NCI-H146 treated with DMSO at 0.1 percent for 48 hours (cell line): ENCODE results near the gene ADAMTS4.

Experiments used
- DNase-seq: peaks from one replicate; lab custom pipeline; 2025; ENCODE audit not compliant: unreplicated experiment; lab: John Stamatoyannopoulos, UW

ADAMTS4 gene

DNA sequence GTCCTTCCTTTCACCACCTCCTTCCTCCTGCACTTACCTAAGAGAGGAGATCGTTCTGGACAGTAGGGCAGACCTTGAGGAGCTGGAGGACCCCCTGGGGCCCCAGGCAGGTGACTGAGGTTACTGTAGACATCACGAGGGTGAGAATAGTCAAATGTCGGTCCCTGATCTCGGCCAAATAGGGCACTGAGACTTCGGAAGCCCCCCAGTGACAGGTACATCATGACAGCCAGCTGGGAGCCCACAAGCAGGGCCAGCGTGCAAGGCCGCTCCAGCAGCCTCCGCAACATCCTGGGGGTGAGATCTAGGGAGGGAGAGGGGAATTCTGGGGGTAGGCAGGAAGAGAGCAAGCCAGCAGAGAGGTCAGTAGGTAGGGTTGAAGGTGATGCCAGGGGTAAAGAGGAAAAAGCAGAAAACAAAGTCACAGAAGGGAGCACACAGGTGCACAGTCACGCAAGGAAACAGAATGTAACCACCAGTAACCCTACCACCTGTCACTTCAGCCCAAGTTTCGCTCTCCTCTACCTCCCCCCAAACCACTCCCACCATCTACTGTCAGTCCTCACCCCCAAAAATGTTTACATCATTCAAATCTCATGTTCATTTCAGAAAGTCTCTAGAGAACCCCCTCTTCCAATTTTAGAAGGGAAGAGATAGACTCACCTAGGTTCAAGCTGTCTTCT lies 22.9 kb downstream of the ADAMTS4 start:
- DNase-seq: no peak

DNA sequence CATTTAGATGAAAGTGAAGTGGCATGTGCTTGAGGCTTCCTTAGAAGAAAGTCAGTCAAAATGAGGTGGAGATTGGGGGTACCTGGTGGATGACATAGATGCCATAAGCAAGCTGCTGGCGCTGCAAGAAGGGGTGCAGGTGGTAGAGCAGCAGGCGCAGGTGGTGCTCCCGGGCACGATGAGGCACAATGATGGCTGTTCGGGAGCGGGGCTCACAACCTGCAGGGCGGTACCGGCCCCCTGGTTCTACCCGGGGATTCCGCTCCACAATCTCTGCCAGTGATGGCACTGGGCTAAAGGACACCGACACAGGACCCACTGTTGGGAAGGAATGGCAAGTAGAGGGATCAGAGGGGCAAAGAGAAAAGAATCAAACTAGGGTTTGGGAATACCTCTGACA lies 23.9 kb downstream of the ADAMTS4 start:
- DNase-seq: no peak

DNA sequence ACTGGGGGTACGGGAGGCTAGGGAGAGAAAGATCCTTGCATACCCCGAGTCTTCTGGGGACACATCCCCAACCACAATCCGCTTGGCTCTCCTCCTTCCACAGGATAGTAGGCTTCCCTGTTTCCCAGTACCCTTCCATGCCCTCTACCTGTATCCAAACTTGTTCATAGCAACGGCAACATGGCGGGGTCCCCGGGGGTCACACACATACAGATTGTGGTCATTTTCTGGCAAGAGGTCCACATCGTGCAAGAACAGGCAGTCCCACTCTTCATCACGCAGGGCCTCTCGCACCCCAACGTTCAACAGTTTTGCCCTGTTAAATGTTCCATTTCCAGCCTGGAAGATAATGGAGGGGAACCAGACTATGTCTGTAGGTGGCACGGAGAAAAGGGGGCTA lies 25.1 kb downstream of the ADAMTS4 start:
- DNase-seq: no peak

DNA sequence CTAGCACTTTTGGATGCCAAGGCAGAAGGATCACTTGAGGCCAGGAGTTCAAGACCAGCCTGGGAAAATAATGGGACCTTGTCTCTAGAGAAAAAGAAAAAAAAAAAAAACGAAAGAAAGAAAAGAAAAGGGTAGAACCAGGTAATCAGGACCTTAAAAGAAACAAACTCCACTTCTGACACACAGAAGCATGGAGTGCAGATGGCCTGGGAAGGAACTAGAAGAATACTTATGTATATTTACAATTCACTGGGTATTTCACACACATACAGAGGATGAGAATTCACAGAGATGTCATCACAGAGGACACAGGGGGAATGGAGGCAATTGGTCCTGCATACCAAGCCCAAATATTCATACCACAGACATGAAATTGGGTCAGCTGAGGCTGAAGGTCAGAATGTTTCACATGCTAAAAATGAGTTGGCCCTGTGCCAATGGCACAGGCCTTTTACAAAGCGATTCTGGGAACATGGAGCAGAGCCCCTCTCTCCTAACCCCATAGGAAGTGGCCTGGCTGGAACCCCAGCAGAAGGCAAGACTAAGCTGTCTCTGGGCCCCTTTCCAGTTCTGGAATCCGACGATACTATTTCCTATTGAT lies 26.0 kb downstream of the ADAMTS4 start:
- no peak for DNase-seq

DNA sequence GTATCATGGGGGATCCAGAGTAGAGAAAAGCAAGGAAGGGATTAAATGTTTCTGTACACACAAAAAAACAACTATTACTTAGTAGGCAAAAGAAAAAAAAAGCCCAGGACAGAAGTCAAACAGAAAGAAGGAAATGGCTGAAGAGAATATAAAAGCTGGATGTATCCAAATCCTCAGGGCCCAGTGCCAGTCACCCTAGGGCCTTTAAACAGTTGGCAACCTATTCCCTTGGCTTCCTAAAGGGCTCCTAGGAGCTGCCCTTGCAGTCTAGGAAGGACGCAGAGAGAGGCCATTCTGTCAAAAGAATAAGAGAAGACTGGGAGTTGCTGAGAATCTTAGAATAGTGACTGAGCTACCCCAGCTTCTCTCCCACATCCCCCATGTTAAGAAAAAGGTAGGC lies 26.5 kb downstream of the ADAMTS4 start:
- no peak for DNase-seq

DNA sequence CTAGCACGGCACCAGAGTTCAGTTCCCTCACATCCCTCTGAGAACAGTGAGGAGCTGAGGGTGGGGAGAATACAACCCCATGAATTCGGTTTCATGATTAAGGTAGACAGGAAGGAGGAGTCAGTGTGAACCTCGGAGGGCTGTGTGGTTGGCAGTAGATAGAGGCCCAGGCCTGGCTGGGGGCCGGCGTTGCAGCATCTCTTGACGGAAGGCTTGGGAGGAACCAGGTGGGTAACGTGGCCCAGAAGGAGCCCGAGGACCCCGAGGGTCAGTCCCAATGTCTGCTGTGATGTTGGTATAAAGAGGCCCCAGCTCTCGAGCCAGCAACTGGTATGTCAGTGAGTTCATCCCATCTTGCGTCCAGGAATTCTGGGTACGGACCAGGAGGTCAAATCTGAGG lies 27.2 kb downstream of the ADAMTS4 start:
- no peak for DNase-seq

DNA sequence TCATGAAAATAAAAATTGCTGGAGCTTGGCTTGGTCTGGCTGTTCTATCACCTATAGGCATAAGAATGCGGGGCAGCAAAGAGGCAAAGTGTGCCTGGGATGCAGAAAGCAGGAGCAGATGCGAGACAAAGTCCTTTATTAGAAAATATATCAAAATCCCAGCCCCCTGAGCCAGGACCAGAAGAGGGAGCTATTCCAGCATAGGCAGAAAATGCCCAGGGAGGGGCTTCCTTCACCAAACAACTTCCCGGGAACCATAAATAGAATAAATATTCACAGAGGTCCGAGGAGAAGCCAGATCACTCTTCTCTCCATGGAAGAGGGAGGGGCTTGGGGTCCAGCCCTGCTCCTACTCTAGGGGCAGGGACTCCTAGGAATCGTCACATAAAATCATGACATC lies 27.7 kb downstream of the ADAMTS4 start:
- DNase-seq: no peak

DNA sequence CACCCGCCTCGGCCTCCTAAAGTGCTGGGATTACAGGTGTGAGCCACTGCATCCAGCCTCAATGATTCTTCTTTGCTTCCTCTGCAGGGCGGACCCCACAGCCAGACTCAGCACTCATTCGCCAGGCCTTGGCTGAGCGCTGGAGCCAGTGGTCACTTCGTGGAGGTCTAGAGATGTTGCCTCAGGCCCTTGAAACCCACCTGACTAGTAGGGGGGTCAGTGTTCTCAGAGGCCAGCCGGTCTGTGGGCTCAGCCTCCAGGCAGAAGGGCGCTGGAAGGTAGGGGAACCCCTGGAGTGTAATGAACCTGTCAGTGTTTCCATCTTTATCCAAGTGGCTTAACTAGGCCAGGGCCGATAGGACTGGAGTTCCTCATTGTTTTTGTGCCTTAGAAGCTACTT lies 29.9 kb downstream of the ADAMTS4 start:
- no peak for DNase-seq

DNA sequence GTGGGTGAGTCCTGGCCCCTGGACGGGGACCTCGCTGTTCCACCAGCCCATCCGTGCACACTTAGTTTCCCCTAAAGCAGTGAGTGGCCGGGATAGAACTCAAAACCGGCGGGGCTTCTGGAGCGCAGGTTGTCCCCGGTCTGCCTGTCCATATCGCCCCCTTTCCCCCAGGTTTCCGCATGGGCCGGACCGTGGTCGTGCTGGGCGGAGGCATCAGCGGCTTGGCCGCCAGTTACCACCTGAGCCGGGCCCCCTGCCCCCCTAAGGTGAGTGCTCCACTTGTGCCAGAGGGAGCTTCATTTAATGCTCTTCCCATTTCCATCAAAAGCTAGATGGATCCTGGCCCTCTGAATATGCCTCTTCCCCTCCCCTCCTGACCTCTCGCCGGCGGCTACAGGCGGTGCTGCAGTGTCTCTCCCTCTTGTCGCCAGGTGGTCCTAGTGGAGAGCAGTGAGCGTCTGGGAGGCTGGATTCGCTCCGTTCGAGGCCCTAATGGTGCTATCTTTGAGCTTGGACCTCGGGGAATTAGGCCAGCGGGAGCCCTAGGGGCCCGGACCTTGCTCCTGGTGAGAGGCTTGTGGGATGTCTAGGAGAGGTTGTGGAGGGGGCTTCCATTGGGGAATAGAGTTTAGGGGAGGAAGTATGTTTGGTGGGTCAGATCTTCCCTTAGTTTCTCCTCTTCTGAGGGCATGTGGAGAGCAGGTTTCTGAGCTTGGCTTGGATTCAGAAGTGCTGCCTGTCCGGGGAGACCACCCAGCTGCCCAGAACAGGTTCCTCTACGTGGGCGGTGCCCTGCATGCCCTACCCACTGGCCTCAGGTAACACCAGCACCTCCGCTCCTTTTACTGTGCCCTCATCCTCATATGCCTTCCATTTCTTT lies 31.9 kb downstream of the ADAMTS4 start:
- peak; percentile 16 for DNase-seq

DNA sequence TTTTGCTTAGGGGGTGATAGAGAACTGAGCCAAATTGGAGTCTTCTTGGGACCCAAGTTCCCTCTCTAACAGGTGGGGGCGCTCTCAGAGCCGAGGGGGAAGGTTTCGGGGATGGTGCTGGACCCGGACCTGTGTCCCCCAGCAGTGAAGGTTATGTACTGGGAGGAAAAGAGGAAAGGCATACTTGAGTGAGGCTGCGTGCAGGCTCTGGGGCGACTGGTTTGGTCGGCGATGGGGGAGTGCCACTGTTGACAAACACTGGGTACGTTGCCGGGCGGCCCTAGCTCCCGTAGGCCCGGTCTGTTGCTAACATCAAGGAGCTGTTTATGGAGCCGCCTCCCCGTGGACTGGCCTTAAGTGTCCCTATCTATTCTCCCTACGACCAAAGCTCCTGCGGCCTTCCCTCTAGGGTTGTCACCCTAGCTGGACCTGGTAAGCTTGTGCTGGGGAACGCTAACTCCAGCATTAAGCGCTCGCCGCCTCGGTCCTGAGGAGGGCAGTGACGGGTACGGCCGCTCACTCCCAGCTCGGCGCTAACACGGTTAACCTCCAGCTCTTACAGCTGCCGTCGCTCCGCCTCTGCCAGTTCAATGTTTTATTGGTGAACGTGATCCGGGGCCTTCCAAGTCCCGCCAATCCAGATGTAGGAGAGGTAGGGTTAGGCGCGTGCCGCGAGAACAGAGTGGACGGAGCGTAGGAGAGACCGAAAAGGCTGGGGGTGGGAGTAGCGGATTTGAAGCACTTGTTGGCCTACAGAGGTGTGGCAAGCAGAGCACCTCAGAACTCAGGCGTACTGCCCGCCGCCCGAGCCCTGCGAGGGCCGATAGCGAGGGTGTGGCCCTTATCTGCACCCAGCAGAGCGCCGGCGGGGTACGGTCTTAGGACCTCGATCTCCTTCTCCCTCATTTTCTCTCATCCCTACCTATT lies 32.8 kb downstream of the ADAMTS4 start, which contains the start of gene PPOX:
TSS of gene PPOX (plus strand) at position 685 of the 927 bp plus-strand sequence. CDS start 422 bp downstream, outside the sequence.
- DNase-seq: peak; percentile 97

DNA sequence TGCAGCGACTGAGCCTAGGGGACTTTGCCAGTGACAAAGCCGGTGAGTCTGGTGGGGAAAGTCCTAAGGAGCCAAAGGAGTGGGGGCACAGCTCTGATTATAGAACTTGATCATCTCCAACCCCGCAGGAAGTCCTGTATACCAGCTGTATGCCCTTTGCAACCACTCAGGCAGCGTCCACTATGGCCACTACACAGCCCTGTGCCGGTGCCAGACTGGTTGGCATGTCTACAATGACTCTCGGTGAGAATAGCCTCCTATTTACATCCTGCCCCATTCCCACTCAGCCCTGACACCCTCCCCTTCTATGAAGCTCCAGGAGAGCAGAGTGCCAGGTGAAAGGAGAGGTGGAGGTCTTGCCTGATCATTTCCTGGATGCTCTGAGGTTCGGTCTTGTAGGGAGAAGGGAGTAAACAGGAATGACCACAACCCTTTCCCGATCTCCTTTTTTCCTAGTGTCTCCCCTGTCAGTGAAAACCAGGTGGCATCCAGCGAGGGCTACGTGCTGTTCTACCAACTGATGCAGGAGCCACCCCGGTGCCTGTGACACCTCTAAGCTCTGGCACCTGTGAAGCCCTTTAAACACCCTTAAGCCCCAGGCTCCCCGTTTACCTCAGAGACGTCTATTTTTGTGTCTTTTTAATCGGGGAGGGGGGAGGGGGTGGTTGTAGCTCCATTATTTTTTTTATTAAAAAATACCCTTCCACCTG lies 33.8 kb downstream of the ADAMTS4 start:
- DNase-seq: no peak

DNA sequence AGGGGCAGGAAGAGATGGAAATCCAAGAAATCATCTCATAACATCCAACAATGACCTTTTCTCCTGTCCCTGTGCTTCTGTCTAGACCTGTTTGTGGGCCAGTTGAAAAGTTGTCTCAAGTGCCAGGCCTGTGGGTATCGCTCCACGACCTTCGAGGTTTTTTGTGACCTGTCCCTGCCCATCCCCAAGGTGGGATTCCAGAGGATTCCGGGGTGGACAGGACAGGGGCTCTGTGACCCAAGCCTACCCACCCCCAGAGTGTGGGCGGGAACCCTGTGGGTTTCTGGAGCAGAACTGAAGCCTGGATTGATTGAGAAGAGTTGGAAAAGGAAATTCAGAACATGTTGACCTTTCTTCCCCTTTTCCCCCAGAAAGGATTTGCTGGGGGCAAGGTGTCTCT lies 35.1 kb downstream of the ADAMTS4 start:
- DNase-seq: no peak

DNA sequence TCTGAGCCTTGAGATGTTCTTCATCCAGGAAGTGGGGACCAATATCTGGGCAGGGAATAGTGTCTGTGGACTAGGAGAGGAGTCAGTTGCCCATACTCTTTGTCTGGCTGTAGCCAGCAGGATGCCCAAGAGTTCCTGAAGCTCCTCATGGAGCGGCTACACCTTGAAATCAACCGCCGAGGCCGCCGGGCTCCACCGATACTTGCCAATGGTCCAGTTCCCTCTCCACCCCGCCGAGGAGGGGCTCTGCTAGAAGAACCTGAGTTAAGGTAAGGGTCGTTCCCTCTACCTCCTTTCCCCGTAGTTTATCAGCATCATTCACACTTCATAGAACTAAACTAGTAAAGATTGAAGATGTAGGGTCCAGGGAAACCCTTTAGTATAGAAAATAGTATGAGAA lies 36.0 kb downstream of the ADAMTS4 start:
- DNase-seq: no peak

DNA sequence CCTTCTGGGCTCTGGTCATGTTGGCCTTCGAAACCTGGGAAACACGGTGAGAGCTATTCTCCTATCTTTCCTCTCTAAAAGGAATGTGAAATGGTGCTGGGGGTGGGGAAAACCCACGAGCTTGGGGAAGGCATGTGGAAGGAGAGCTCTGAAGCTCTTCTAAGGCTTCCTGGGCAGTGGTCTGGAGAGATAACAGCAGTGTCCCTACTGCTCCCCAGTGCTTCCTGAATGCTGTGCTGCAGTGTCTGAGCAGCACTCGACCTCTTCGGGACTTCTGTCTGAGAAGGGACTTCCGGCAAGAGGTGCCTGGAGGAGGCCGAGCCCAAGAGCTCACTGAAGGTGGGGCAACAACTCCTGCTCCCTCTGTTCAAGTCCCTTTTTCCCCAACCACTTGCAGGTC lies 36.8 kb downstream of the ADAMTS4 start:
- DNase-seq: no peak

DNA sequence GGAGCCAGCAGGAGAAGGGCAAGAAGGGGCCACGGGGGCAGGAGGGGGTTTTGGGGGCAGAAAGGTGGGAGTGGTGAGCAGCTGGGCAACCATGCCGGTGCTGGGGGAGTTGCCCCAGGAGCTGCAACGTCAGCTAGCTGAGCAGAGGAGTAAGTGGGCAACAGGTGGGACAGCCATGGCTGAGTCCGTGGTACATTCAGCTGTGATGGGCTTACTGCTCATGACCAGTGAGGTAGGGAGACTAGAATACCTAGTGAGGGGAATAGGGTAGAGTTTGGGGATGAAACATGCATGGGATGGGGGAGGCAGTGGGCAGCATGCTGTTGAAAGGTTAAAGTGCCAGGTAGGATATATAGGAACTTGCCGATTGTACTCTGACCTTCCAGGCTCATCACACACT lies 37.2 kb downstream of the ADAMTS4 start:
- DNase-seq: no peak

DNA sequence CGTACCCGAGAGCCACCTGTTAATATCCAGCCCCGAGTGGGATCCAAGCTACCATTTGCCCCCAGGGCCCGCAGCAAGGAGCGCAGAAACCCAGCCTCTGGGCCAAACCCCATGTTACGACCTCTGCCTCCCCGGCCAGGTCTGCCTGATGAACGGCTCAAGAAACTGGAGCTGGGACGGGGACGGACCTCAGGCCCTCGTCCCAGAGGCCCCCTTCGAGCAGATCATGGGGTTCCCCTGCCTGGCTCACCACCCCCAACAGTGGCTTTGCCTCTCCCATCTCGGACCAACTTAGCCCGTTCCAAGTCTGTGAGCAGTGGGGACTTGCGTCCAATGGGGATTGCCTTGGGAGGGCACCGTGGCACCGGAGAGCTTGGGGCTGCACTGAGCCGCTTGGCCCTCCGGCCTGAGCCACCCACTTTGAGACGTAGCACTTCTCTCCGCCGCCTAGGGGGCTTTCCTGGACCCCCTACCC lies 38.1 kb downstream of the ADAMTS4 start:
- no peak for DNase-seq

DNA sequence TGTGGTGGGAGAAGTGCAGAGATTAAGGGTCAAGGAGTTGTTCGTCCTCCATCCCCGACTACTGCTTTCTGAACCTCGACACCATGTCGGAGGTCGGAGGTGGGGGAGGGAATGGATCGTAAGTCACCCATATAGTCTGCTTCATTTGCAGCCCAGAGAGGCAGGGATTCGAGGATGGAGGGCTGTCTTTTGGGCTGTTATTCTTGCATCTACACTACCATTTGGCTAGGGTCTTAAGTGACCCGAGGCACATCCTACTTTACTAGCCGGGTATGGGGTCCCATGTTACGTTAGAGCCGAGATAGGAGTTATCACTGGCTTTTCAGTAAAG lies 39.0 kb downstream of the ADAMTS4 start:
- no peak for DNase-seq

DNA sequence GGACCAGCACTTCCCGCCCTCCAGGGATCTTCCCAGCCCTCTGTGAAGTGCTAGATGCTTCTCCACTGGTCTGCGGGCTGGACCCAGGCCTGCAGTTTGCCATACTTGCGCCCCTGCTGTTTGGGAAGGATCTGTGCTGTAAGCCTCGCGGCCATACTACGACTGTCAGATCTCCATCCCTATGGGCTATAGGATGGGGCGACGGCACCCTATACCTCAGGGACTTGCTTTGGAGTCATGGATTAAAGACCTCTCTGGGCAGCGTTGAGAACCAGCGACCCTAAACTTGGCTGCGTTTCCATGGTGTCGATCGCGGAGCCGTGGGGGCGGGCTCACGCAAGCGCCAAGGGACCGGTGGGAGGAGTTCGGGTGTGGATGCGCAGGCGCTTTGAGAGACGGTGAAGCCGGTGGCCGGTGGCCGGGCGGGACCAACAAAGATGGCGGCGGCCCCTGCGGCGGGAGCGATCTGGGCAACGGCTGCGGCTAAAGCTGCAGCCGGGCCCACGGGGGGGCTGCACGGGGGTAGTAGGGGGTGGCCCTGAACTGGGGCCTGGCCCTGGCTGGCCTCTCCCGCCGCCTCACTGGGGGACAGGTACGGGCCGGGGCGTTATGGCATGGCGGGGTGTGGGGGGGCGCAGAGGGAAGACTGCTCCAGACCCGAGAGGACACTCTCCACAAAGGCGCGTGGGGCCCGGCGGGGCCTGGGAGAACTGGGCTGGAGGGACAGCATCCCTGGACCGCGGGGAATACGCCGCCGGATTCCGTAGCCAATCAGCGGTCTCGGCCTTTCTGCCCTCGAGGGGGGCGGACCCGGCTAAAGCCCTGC lies 39.6 kb downstream of the ADAMTS4 start, which contains the start of gene USP21:
TSS of gene USP21 (plus strand) at position 414 of the 826 bp plus-strand sequence. CDS start 1,141 bp downstream, outside the sequence.
- peak; percentile 85 for DNase-seq

DNA sequence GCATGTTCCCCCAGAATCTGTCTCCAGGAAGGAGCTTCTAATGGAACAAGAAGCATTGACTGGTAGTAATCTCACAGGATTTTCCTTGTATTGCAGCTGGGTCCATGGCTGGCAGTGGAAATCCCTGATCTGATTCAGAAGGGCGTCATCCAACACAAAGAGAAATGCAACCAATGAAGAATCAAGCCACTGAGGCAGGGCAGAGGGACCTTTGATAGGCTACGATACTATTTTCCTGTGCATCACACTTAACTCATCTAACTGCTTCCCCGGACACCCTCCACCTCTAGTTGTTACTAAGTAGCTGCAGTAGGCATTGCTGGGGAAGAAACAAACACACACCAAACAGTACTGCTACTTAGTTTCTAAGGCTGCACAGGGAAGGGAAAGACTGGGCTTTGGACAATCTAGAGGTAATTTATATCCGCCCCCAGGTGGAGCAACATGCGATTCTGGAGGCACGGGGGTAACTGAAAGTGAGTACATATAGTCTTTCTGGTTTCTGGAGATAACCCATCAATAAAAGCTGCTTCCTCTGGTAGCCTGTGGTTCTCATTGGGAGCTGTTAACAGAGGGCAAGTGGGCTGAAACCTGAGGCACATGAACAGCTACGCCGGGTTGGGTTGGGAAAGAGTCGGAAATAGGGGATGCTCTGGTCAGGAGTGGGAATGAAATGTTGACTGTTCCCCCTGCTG lies 40.4 kb downstream of the ADAMTS4 start:
- no peak for DNase-seq
